ENCODE data around the gene ARHGAP26.
"Not testable (repeated sequence)": the region's sequence is repeated elsewhere in the genome, so short reads cannot be mapped to it uniquely, and the experiment has no call there.

The ARHGAP26 gene

DNA sequence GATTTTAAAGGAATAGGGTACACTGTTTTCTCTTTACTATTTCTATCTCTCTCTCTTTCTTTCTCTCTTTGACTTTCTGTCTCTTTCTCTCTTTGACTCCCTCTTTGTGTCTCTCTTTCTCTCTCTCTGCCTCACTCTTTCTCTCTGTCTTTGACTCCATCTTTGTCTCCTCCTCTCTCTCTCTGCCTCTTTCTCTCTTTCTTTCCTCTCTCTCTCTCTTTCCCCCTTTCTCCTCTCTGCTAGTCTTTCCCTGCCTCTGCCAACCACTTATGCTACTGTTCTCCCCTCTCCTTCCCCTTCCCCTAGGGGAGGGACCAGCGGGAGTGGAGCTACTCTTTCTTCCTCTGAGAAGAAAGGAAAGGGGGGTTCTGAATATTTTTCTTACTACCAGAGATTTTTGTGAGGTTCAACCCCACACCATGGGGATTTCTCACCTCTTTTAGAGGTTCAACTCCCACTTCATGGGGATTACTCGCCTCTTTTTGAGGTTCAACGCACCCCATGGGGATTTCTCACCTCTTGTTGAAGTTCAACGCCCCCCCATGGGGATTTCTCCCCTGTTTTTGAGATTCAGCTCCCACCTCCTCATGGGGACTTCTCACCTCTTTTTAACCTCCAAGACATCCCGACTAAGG, 323.4 kb downstream of the ARHGAP26 start:
- H3K27ac ChIP-seq = no peak overlapping the region
- no peak for DNase-seq (ENCODE audit: low spot score)
- POLR2A ChIA-PET (ENCODE audit: low non-redundant PET) = no interaction called here
- TF ChIP-seq, protein P1, sequence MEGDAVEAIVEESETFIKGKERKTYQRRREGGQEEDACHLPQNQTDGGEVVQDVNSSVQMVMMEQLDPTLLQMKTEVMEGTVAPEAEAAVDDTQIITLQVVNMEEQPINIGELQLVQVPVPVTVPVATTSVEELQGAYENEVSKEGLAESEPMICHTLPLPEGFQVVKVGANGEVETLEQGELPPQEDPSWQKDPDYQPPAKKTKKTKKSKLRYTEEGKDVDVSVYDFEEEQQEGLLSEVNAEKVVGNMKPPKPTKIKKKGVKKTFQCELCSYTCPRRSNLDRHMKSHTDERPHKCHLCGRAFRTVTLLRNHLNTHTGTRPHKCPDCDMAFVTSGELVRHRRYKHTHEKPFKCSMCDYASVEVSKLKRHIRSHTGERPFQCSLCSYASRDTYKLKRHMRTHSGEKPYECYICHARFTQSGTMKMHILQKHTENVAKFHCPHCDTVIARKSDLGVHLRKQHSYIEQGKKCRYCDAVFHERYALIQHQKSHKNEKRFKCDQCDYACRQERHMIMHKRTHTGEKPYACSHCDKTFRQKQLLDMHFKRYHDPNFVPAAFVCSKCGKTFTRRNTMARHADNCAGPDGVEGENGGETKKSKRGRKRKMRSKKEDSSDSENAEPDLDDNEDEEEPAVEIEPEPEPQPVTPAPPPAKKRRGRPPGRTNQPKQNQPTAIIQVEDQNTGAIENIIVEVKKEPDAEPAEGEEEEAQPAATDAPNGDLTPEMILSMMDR (conservative IDR thresholded peaks at IDR 0.05; ENCODE audit: low read depth) = no peak
- CTCF ChIA-PET = interaction anchor here (0.6 kb wide), 1 partner anchor 9 kb away, joined by 3 read pairs; no protein-coding TSS in a partner anchor

DNA sequence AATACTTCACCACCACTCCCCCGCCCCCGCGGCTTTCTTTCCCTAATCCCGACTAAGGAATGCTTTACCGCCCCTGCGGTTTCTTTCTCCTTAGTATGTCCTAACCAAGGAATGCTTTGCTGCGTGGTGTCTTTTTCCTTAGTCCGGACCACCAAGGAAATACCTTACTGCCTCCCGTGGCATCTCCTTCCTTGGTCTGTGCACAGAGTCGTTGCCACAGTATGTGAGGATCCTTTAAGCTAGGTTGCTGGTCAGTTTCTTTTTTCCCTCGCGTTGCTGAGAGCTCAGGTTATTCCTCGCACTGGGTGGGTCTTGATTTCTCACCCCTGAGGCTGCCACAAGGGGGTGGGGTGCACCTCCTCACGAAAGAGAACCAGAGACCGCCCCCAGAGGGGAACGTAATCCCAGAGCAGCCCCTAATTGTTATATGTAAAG, 323.9 kb downstream of the ARHGAP26 start:
- ChIA-PET CTCF (interaction anchor here (0.6 to 0.7 kb wide), 2 partner anchors 9 to 257 kb away, joined by 3 read pairs; no protein-coding TSS in a partner anchor), POLR2A (ENCODE audit: low non-redundant PET) (no interaction called here)
- no peak for DNase-seq (ENCODE audit: low spot score)
- TF ChIP-seq, protein P1 (conservative IDR thresholded peaks at IDR 0.05; ENCODE audit: low read depth) = no peak
- no peak overlapping the region for H3K27ac ChIP-seq

- H3K27ac ChIP-seq; DNase-seq (ENCODE audit: low spot score); POLR2A ChIA-PET (ENCODE audit: low non-redundant PET): not testable (repeated sequence)
- CTCF ChIA-PET = interaction anchor here (0.7 kb wide), 1 partner anchor 257 kb away, joined by 3 read pairs; no protein-coding TSS in a partner anchor
Measured at GRCh38 chr5:143094608-143095007, 324.4 kb downstream of the ARHGAP26 start.

DNA sequence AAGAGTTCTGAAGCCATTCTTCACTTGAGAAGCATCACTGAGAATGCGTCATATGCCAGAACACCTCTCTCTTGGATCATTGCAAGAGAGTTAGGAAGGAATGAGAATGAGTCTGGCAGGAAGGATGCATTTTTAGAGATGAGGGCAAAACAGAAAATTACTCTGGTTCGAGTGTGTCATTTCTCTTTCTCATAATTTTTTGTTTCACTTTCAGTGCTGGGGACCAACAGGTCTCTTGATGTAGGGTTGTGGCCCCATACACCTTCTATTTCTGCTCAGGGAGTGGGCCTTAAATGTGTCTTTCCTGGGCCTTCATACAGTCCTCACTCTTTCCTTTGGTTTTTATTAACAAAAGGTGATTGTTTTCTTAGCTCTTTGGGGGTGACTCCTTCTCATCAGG, 330.9 kb downstream of the ARHGAP26 start:
- H3K27ac ChIP-seq = no peak overlapping the region
- ChIA-PET POLR2A (ENCODE audit: low non-redundant PET) (no interaction called here), CTCF (interaction anchor here (0.7 kb wide), 1 partner anchor 1076 kb away, joined by 6 read pairs; no protein-coding TSS in a partner anchor)
- DNase-seq (ENCODE audit: low spot score) = no peak
- TF ChIP-seq, protein P1 (conservative IDR thresholded peaks at IDR 0.05; ENCODE audit: low read depth) = no peak

GRCh38 chr5:143101725-143102386, 331.7 kb downstream of the ARHGAP26 start:
- no peak overlapping the region for H3K27ac ChIP-seq
- CTCF ChIA-PET = interaction anchor here (0.6 to 0.7 kb wide), 2 partner anchors 186 to 1075 kb away, joined by 4 to 6 read pairs; no protein-coding TSS in a partner anchor

GRCh38 chr5:143102411-143102810, 332.2 kb downstream of the ARHGAP26 start:
- no peak for DNase-seq (ENCODE audit: low spot score)
- H3K27ac ChIP-seq = no peak overlapping the region
- CTCF ChIA-PET = no interaction called here
- POLR2A ChIA-PET (ENCODE audit: low non-redundant PET) = no interaction called here
- TF ChIP-seq, protein P1 (conservative IDR thresholded peaks at IDR 0.05; ENCODE audit: low read depth) = no peak

More at GRCh38 chr5:143101725-143102386, 331.7 kb downstream of the ARHGAP26 start:
- TF ChIP-seq, protein P1 (conservative IDR thresholded peaks at IDR 0.05; ENCODE audit: low read depth) = no peak
- DNase-seq (ENCODE audit: low spot score) = no peak
- POLR2A ChIA-PET (ENCODE audit: low non-redundant PET) = no interaction called here
